Measurements from ENCODE around the gene PLCG2. TPM values are rescaled to one million over a fixed set of nuclear protein-coding genes. Genes with fewer than 3 reads are reported as not detected.

PLCG2 gene
- total RNA-seq, 1 experiment from 2014 or later: 3.5 TPM

GRCh38 chr16:81873843-81874752 is 95.0 kb downstream of the PLCG2 start:
- DNase-seq: peak; percentile 58
- ATAC-seq: peak; percentile 76
- ChIA-PET POLR2A (ENCODE audit: unreplicated experiment) (no interaction called here), CTCF (interaction anchor here (0.6 to 1.3 kb wide), 3 partner anchors 124 to 584 kb away, joined by 3 read pairs; no protein-coding TSS in a partner anchor)
- no peaks in the 10 kb centered on the region for H3K4me1 ChIP-seq (ENCODE audit: insufficient read depth, low read length)
- H3K9me2 ChIP-seq (replicated peaks; ENCODE audit: low read length): no peaks in the 10 kb centered on the region
- no peaks in the 10 kb centered on the region for H4K20me1 ChIP-seq (ENCODE audit: low read length)
- H3K9ac ChIP-seq (ENCODE audit: low read length): no peak overlapping the region
- no peak overlapping the region for H3K4me3 ChIP-seq (ENCODE audit: low read length)
- no TSS peak for BruUV-seq (replicated peaks)
- no peak overlapping the region for H3K4me2 ChIP-seq (ENCODE audit: low read length)
- H2AFZ ChIP-seq (ENCODE audit: low read length): no peak overlapping the region
- no peak for TF ChIP-seq EZH2phosphoT487 (IDR thresholded peaks at IDR 0.05; ENCODE audit: borderline replicate concordance, low read length)
- peak; percentile 66 for TF ChIP-seq CTCF (conservative IDR thresholded peaks at IDR 0.05; ENCODE audit: low read depth, low read length)
- H3K27ac ChIP-seq (ENCODE audit: low read length): no peak overlapping the region
- intact Hi-C loops (cut with micrococcal nuclease): loop anchor here (1.0 to 5.0 kb wide), 2 partner anchors 35 to 107 kb away; no protein-coding TSS in a partner anchor
- no peaks in the 10 kb centered on the region; the same call in 1 of the 2 replicates for H3K36me3 ChIP-seq (ENCODE audit: low read depth, low read length)
- no peaks in the 10 kb centered on the region for H3K27me3 ChIP-seq (ENCODE audit: low read length)
- no peaks in the 10 kb centered on the region for H3K9me3 ChIP-seq (ENCODE audit: low read length)
- H3F3A ChIP-seq (ENCODE audit: low read length, unreplicated experiment): no peaks in the 10 kb centered on the region
- H3K79me2 ChIP-seq (ENCODE audit: low read length): no peaks in the 10 kb centered on the region

GRCh38 chr16:81875461-81875860 is 96.4 kb downstream of the PLCG2 start:
- ChIA-PET CTCF (interaction anchor here (0.6 kb wide), 1 partner anchor 13 kb away, joined by 5 read pairs; no protein-coding TSS in a partner anchor), POLR2A (ENCODE audit: unreplicated experiment) (no interaction called here)
- no peak overlapping the region for H3K9ac ChIP-seq (ENCODE audit: low read length)
- DNase-seq: no peak
- no peaks in the 10 kb centered on the region for H3K9me3 ChIP-seq (ENCODE audit: low read length)
- no peak overlapping the region for H3K4me3 ChIP-seq (ENCODE audit: low read length)
- H3K36me3 ChIP-seq (ENCODE audit: low read depth, low read length): no peaks in the 10 kb centered on the region; the same call in 1 of the 2 replicates
- H3K79me2 ChIP-seq (ENCODE audit: low read length): no peaks in the 10 kb centered on the region
- BruUV-seq (replicated peaks): no TSS peak
- no peak overlapping the region for H3K4me2 ChIP-seq (ENCODE audit: low read length)
- no peak overlapping the region for H2AFZ ChIP-seq (ENCODE audit: low read length)
- no peak overlapping the region for H3K27ac ChIP-seq (ENCODE audit: low read length)
- H3K9me2 ChIP-seq (replicated peaks; ENCODE audit: low read length): no peaks in the 10 kb centered on the region
- H3K4me1 ChIP-seq (ENCODE audit: insufficient read depth, low read length): no peaks in the 10 kb centered on the region
- no peaks in the 10 kb centered on the region for H4K20me1 ChIP-seq (ENCODE audit: low read length)
- TF ChIP-seq CTCF (conservative IDR thresholded peaks at IDR 0.05; ENCODE audit: low read depth, low read length): no peak
- no peak for TF ChIP-seq EZH2phosphoT487 (IDR thresholded peaks at IDR 0.05; ENCODE audit: borderline replicate concordance, low read length)
- no peak for TF ChIP-seq EZH2 (IDR thresholded peaks at IDR 0.05; ENCODE audit: low read length, unreplicated experiment)
- intact Hi-C loops (cut with micrococcal nuclease): no loop called here
- no peak for ATAC-seq
- H3F3A ChIP-seq (ENCODE audit: low read length, unreplicated experiment): no peaks in the 10 kb centered on the region
- H3K27me3 ChIP-seq (ENCODE audit: low read length): no peaks in the 10 kb centered on the region
